ENCODE results near the gene C10orf88. TPM values are rescaled to one million over a fixed set of nuclear protein-coding genes. Genes with fewer than 3 reads are reported as not detected.

C10orf88 gene
- total and polyA plus RNA-seq, 2 experiments from 2014 or later = 5.6 to 11.1 TPM

GRCh38 chr10:122939856-122940543 is 14.0 kb downstream of the C10orf88 start:
- Histone ChIP-seq H3K9me2 (ENCODE audit: insufficient read depth) (no peaks in the 10 kb centered on the region), H3K27me3 (ENCODE audit: insufficient read depth) (no peaks in the 10 kb centered on the region), H3K4me1 (ENCODE audit: insufficient read depth) (no peaks in the 10 kb centered on the region), H3F3A (replicated peaks; ENCODE audit: low read depth) (no peaks in the 10 kb centered on the region), H3K79me2 (replicated peaks; ENCODE audit: insufficient read depth) (no peaks in the 10 kb centered on the region), H3K36me3 (ENCODE audit: insufficient read depth) (peaks cover 3% of the 10 kb centered on the region; the same call in 1 of the 2 replicates), H3K4me2 (no peak overlapping the region), H4K20me1 (replicated peaks; ENCODE audit: insufficient read depth) (peaks cover 6% of the 10 kb centered on the region; the same call in 1 of the 2 replicates), H2AFZ (no peak overlapping the region), H3K27ac (ENCODE audit: low read depth) (no peak overlapping the region), H3K4me3 (no peak overlapping the region)
- ATAC-seq (no peak), DNase-seq (ENCODE audit: low spot score) (no peak)
- H3K9me3 Mint-ChIP-seq = no peaks in the 10 kb centered on the region
- H3K27ac Mint-ChIP-seq = no peak overlapping the region
- H3K27me3 Mint-ChIP-seq (ENCODE audit: insufficient read depth, low read depth, poor library complexity) = no peaks in the 10 kb centered on the region
- TF ChIP-seq ZNF114 (CRISPR knock-in tag; IDR thresholded peaks at IDR 0.05) (no peak), EZH2phosphoT487 (IDR thresholded peaks at IDR 0.05; ENCODE audit: unreplicated experiment) (no peak), POLR2AphosphoS5 (IDR thresholded peaks at IDR 0.05; ENCODE audit: low read depth) (no peak), REST (IDR thresholded peaks at IDR 0.05; ENCODE audit: unreplicated experiment) (no peak), STAT1 (IDR thresholded peaks at IDR 0.05; ENCODE audit: unreplicated experiment) (no peak), ZNF331 (CRISPR knock-in tag; IDR thresholded peaks at IDR 0.05; ENCODE audit: low read depth) (no peak), ZNF462 (CRISPR knock-in tag; IDR thresholded peaks at IDR 0.05) (no peak), NANOG (IDR thresholded peaks at IDR 0.05; ENCODE audit: borderline replicate concordance) (no peak), CREB1 (CRISPR knock-in tag; IDR thresholded peaks at IDR 0.05; ENCODE audit: low read depth) (no peak), EZH2 (IDR thresholded peaks at IDR 0.05; ENCODE audit: low read depth, unreplicated experiment) (no peak), CTCF (conservative IDR thresholded peaks at IDR 0.05; ENCODE audit: low read depth in 2 of 2) (no peak), JUNB (IDR thresholded peaks at IDR 0.05; ENCODE audit: unreplicated experiment) (no peak), ETS1 (IDR thresholded peaks at IDR 0.05) (no peak)
- H3K36me3 Mint-ChIP-seq (ENCODE audit: low read depth) = peaks cover 13% of the 10 kb centered on the region; the same call in 2 of the 3 replicates
- no peak overlapping the region for H3K4me3 Mint-ChIP-seq
- no peaks in the 10 kb centered on the region for H3K4me1 Mint-ChIP-seq
